KMS-11 (cell line): Measurements from ENCODE around the gene MAPK1.
"Not testable (repeated sequence)": the region's sequence is repeated elsewhere in the genome, so short reads cannot be mapped to it uniquely, and the experiment has no call there.

ENCODE experiments used
- H2AFZ ChIP-seq: fragments of 200-600 bp; sonication (generic); 2 replicates; pipeline ENCODE4 v1.6.1; 2016; ENCODE audit warnings: antibody characterized with exemption, mixed run types, low read depth
- H3K27ac ChIP-seq: fragments of 200-600 bp; sonication (generic); 2 replicates; pipeline ENCODE4 v1.6.1; 2016; ENCODE audit warnings: mild to moderate bottlenecking, mixed run types
- H3K27me3 ChIP-seq: fragments of 200-600 bp; sonication (generic); 2 replicates; pipeline ENCODE4 v1.6.1; 2017; ENCODE audit warnings: mild to moderate bottlenecking, low read depth, mixed run types, moderate library complexity; ENCODE audit not compliant: insufficient read depth
- H3K36me3 ChIP-seq: fragments of 200-600 bp; sonication (generic); 2 replicates; pipeline ENCODE4 v1.6.1; 2017; ENCODE audit warnings: mild to moderate bottlenecking, mixed run types; ENCODE audit not compliant: insufficient read depth
- H3K4me1 ChIP-seq: fragments of 200-600 bp; sonication (generic); 2 replicates; pipeline ENCODE4 v1.6.1; 2016; ENCODE audit warnings: mild to moderate bottlenecking, low read depth, mixed run types; ENCODE audit not compliant: poor library complexity, severe bottlenecking
- H3K4me2 ChIP-seq: fragments of 200-600 bp; sonication (generic); 2 replicates; pipeline ENCODE4 v1.7.0; 2016; ENCODE audit warnings: mild to moderate bottlenecking, mixed run types
- H3K4me3 ChIP-seq: fragments of 200-600 bp; sonication (generic); IDR thresholded peaks from 2 replicates; pipeline ENCODE4 v1.6.1; 2017; ENCODE audit warnings: low read depth, low read length, mixed read lengths; ENCODE audit not compliant: insufficient read depth
- H3K79me2 ChIP-seq: fragments of 200-600 bp; sonication (generic); 2 replicates; pipeline ENCODE4 v1.6.1; 2016; ENCODE audit warnings: low read depth, mixed run types; ENCODE audit not compliant: insufficient read depth
- H3K9ac ChIP-seq: fragments of 200-600 bp; sonication (generic); 2 replicates; pipeline ENCODE4 v1.6.1; 2016; ENCODE audit warnings: mild to moderate bottlenecking, mixed run types
- H4K20me1 ChIP-seq: fragments of 200-600 bp; sonication (generic); 2 replicates; pipeline ENCODE4 v1.6.1; 2016; ENCODE audit warnings: mild to moderate bottlenecking, mixed run types; ENCODE audit not compliant: insufficient read depth
- TF ChIP-seq, protein P1 (sequence below): fragments of 200-600 bp; sonication (generic); conservative IDR thresholded peaks from 2 replicates; pipeline ENCODE4 v1.6.1; 2017; ENCODE audit warnings: low read depth, mild to moderate bottlenecking, antibody characterized with exemption, low read length, moderate library complexity, mixed read lengths

Gene MAPK1

DNA sequence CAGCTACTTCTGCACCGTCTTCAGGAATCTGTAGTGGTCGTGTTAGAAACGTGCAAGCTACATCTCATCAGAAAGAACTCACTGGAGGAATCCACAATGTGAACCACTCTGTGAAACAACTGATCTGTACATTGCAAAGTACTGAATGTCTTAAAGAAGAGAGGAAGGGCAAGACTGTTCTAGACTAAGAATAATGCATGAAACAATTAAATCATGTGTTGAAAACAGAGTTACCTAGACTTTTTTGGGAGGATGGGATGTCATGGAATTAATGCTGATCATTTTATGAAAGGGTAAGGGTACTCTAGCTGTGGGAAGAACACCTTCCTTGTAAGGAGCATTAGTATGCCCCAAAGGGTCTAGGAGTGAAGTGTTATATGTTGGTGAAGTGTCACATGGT is 71.2 kb downstream of the MAPK1 start:
- Histone ChIP-seq H3K27ac (no peak overlapping the region), H3K36me3 (peaks cover 7% of the 10 kb centered on the region; the same call in 1 of the 2 replicates), H3K4me1 (no peaks in the 10 kb centered on the region), H3K9ac (no peak overlapping the region), H4K20me1 (no peaks in the 10 kb centered on the region), H3K79me2 (no peaks in the 10 kb centered on the region), H3K4me3 (no peak overlapping the region), H3K4me2 (no peak overlapping the region), H2AFZ (no peak overlapping the region), H3K27me3 (no peaks in the 10 kb centered on the region)
- TF ChIP-seq, protein P1, sequence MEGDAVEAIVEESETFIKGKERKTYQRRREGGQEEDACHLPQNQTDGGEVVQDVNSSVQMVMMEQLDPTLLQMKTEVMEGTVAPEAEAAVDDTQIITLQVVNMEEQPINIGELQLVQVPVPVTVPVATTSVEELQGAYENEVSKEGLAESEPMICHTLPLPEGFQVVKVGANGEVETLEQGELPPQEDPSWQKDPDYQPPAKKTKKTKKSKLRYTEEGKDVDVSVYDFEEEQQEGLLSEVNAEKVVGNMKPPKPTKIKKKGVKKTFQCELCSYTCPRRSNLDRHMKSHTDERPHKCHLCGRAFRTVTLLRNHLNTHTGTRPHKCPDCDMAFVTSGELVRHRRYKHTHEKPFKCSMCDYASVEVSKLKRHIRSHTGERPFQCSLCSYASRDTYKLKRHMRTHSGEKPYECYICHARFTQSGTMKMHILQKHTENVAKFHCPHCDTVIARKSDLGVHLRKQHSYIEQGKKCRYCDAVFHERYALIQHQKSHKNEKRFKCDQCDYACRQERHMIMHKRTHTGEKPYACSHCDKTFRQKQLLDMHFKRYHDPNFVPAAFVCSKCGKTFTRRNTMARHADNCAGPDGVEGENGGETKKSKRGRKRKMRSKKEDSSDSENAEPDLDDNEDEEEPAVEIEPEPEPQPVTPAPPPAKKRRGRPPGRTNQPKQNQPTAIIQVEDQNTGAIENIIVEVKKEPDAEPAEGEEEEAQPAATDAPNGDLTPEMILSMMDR: no peak

DNA sequence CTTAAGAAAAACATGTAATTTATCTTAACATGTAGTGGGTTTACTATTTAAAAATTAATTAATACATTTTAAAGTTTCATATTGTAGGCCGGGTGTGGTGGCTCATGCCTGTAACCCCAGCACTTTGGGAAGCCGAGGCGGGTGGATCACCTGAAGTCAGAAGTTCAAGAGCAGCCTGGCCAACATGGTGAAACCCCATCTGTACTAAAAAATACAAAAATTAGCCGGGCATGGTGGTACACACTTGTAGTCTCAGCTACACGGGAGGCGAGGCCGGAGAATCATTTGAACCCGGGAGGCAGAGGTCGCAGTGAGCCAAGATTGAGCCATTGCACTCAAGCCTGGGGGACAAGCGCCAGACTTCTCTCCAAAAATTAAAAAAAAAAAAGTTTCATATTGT is 73.7 kb downstream of the MAPK1 start:
- not testable (repeated sequence) for H3K9ac ChIP-seq, H3K79me2 ChIP-seq, H3K4me1 ChIP-seq, H3K36me3 ChIP-seq, H3K27ac ChIP-seq, H3K27me3 ChIP-seq, H4K20me1 ChIP-seq, H3K4me3 ChIP-seq, H3K4me2 ChIP-seq, H2AFZ ChIP-seq

DNA sequence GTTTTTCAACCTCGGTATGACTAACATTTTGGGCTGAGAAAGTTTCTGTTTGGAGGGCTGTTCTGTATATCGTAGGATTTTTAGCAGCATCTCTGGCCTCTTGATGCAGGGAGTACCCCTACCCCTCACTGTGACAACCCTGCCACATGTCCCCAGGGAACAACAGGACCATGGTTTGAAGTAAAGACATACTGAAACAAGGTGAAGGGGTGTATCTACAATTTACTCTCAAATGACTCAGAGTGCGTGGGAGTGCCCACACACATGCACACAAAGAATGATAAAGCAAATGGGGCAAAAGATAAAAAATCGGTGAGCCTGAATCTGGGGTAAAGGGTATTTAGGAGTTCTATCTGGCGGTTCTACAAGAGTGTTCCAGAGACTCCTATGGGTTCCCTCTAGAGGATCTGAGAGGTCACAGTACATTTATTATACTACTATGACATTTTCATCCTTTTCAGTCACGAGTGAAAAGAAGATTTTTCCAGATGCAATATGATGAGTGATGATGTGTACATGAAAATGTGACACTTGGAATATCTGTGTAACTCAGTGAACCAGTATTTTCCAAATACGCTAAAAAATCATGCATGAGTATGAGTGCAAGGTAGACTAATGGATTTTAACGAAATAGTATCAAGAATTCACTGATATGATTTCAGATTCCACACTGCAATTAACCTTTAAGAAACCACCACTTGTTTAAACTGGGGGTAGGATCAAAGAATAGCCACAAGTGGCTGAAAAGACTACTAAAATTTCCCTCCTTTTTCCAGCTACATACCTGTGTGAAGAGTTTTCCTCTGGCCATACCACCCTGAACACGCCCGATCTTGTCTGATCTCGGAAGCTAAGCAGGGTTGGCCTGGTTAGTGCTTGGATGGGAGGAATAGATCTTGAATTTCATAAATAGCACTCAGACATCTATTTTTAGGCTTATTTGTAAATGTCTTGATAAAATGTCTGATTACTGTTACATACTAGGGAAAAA is 75.5 kb downstream of the MAPK1 start:
- TF ChIP-seq, protein P1: no peak
- Histone ChIP-seq H3K4me3 (no peak overlapping the region), H4K20me1 (no peaks in the 10 kb centered on the region), H3K27me3 (no peaks in the 10 kb centered on the region), H3K4me2 (no peak overlapping the region), H3K27ac (no peak overlapping the region), H3K9ac (no peak overlapping the region), H3K4me1 (no peaks in the 10 kb centered on the region), H3K36me3 (no peaks in the 10 kb centered on the region), H2AFZ (no peak overlapping the region), H3K79me2 (no peaks in the 10 kb centered on the region)

DNA sequence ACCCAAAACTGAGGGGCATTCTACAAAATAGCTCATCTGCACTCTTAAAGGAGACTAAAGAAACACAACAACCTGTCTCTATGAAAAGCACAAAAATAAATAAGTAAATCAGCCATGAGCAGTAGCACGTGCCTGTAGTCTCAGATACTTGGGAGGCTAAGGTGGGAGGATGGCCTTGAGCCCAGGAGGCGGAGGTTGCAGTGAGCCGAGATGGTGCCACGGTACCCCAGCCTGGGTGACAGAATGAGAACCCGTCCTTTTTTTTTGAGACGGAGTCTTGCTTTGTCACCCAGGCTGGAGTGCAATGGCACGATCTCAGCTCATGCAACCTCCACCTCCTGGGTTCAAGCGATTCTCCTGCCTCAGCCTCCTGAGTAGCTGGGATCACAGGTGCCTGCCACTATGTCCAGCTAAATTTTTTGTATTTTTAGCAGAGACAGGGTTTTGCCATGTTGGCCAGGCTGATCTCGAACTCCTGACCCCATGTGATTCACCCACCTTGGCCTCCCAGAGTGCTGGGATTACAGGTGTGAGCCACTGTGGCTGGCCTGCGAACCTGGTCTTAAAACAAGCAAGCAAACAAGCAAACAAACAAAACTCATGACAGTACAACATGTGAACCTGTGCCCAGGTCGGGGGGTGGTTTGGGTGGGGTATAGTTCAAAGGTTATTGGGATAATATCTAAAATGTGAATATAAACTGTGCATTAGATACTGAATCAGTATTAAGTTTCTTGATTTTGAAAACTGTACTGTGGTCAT is 76.4 kb downstream of the MAPK1 start:
- H3K27me3 ChIP-seq, H3K9ac ChIP-seq, H4K20me1 ChIP-seq, H3K4me3 ChIP-seq, H3K4me2 ChIP-seq, H3K36me3 ChIP-seq, H3K27ac ChIP-seq, H2AFZ ChIP-seq, H3K4me1 ChIP-seq, H3K79me2 ChIP-seq: not testable (repeated sequence)

DNA sequence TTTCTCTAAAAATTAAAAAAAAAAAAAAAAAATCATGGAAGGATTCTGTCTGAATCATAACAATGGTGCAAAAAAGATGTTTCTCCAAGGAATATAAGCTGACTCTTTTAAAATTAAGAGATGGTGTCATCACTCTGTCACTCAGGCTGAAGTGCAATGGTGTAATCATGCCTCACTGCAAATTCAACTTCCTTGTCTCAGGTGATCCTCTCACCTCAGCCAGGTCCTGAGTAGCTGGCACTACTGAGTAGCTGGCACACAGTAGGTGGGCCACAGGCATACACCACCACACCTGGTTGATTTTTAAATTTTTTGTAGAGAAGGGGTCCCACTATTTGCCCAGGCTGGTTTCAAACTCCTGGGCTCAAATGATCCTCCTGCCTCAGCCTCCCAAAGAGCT is 77.1 kb downstream of the MAPK1 start:
- no peaks in the 10 kb centered on the region for H4K20me1 ChIP-seq
- H3K79me2 ChIP-seq: no peaks in the 10 kb centered on the region
- H3K36me3 ChIP-seq: no peaks in the 10 kb centered on the region
- no peak overlapping the region for H2AFZ ChIP-seq
- no peak overlapping the region for H3K4me3 ChIP-seq
- no peak overlapping the region for H3K4me2 ChIP-seq
- H3K4me1 ChIP-seq: no peaks in the 10 kb centered on the region
- no peak overlapping the region for H3K27ac ChIP-seq
- H3K27me3 ChIP-seq: no peaks in the 10 kb centered on the region
- TF ChIP-seq, protein P1: no peak
- no peak overlapping the region for H3K9ac ChIP-seq

DNA sequence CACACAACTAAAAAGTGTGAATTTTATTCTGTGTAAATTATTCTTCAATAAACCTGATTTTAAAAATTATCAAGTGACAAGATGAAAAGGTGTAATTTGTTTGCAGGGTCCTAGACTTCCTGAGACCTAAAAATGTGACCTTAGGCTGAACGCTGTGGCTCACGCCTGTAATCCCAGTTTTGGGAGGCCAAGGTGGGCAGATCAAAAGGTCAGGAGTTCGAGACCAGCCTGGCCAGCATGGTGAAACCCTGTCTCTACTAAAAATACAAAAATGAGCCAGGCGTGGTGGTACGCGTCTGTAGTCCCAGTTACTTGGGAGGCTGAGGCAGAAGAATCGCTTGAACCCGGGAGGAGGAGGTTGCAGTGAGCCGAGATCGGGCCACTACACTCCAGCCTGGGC is 79.9 kb downstream of the MAPK1 start:
- H3K9ac ChIP-seq, H4K20me1 ChIP-seq, H3K79me2 ChIP-seq, H3K4me1 ChIP-seq, H3K27ac ChIP-seq, H2AFZ ChIP-seq, H3K36me3 ChIP-seq, H3K4me3 ChIP-seq, H3K4me2 ChIP-seq, H3K27me3 ChIP-seq: not testable (repeated sequence)
